Activated T-cell treated with anti-CD3 and anti-CD28 coated beads for 24 hours (primary cell): Measurements from ENCODE around the gene CCDC24.

Experiments
- DNase-seq: peaks from one replicate; pipeline ENCODE4 v3.0.0-alpha.2; 2020; ENCODE audit warnings: low read depth

Gene CCDC24

DNA sequence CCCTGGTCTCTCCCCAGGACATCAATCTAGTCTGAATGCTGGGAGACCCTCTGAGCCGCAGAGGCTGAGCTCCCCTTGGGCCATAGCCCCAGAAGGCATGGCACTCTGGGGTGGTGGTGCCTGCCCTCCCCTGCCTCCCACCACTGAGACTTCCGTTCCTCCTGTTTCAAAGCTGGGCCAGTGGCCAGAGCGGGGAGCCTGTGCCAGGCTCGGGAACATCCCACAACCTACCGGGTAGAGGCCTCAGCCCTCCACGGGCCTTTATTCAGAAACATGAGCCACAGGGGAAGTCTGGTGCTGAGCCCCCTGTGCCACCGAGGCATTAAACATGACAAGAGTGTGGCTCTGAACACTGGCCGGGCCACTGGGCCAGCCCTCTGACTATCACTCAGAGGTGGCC, 8.1 kb downstream of the CCDC24 start:
- DNase-seq, result no peak

DNA sequence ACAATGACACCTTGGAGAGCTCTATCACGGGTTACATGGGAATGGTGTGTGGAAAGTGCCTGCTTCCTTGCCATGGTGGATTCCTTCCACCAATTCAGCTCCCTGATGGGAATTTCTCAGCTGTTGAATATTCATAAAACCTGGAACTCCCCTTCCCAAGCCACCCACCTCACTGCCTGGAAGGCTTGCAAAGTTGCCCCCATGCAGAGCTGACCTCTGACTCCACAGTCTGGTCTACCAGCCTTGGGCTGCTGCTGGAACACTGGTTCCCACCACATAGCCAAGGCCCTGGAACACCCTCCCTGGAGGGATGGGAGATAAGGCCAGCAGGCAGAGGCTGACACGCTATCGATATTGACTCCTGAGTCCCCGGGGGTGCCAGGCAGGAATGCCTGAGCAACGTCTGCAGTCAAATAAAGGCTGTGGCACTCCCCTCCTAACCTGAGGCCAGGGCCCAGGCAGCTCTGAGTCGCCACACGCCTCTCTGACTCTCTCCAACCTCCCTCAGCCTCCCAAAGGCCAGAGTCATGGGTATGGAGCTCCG, 8.8 kb downstream of the CCDC24 start:
- DNase-seq, result no peak

DNA sequence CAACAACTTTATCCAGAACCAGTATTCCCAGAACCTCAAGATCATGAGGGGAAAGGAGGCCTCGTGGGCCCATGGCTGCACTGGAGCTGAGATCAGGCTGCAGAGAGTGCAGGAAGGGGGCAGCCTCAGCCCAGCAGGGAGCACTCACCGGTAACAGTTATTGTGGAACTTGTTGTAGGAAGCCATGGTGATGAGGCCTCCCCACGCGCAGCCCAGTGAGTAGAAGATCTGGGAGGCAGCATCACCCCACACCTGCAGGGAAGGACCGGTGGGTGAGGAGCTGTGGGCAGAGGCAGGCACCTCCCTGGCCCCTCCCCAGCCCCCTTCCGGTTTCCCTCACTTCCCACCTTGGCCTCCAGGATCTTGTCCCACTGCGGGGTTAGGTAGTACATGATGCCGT, 10.8 kb downstream of the CCDC24 start:
- DNase-seq, result no peak

DNA sequence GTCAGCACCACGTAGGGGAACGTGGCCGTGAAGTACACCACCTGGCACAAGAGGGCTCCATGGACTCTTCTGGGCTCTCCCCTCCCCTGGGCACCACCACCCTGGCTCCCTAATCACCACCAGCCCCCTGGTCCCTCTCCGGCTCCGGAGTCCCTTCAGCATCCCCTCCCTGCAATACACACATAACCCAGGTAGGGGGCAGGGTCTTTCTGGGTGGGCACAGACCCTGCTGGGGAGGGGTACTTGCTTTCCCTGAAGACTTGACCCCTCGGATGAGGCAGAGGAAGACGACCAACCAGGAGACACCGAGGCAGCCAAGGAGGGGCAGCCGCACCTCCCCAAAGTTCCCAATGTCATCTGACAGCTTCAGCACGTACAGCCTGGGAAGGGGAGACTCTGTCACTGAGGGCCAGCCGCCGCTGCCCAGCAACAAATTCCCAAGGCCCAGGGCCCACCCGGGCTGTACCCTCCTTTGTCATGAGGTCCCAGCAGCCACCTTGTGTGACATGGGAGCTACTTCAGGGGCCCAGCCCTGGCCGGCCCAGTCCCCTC, 11.3 kb downstream of the CCDC24 start:
- DNase-seq, result no peak

GRCh38 chr1:44008259-44008658, 16.9 kb downstream of the CCDC24 start:
- no peak for DNase-seq

DNA sequence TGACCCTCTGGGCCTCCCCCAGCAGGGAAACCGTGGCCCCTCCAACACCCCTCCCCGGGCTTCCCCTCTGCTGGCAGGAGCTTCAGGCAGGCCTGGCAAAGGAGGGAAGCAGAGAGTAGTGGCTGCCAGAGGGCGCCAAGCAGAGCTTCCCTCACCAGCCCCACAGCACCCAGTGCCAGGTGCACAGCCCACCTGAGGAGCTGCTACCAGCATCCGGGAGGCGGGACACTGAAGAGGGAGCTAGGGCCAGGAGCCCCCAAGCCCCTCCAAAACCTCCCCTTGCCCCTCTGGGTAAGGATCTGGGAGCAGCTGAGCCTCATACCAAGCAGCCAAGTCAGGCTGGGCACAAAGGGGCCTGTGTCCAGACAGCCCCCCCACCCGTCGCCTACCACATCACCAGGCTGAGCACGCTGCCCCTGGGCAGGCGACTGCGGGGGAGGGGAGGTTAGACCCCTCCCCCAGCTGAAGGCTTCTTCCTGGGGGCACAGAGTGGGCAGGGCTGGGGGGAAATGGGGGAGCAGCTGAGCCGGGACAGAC, 19.6 kb downstream of the CCDC24 start:
- DNase-seq, result no peak

- no peak for DNase-seq
Measured at GRCh38 chr1:44012404-44012803, 21.0 kb downstream of the CCDC24 start.

DNA sequence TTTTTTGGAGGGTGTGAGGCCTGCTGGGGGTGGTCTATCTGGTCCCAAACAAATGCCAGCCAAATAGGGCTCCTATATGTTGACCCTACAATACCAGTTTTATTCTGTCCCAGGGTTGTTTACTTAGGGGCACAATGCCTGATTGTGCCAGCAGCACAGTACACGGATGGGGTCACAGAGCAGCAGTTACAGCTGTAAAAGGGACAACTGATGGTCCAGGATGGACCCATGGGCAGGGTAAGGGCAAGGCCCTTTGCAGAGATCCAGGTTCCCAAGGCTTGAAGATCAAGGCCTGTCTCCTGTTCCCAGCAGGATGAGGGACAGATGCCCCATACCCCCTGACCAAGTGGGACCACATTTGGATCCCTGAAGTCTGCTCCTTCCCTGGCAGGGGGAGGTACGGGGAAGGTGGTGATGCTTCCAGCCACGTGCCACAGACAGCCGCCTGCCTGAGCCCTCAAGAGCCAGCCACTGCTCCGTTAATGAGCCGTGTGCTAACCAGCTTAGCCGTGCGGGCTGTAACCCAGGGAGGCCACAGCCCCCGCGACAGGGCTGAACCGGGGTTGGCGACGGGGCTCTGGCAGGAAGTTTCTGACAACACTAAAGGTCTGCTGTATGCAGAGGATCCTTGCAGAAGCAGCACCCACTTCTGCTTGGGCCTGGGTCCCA, 21.7 kb downstream of the CCDC24 start:
- no peak for DNase-seq

GRCh38 chr1:44013949-44014348, 22.6 kb downstream of the CCDC24 start:
- no peak for DNase-seq

DNA sequence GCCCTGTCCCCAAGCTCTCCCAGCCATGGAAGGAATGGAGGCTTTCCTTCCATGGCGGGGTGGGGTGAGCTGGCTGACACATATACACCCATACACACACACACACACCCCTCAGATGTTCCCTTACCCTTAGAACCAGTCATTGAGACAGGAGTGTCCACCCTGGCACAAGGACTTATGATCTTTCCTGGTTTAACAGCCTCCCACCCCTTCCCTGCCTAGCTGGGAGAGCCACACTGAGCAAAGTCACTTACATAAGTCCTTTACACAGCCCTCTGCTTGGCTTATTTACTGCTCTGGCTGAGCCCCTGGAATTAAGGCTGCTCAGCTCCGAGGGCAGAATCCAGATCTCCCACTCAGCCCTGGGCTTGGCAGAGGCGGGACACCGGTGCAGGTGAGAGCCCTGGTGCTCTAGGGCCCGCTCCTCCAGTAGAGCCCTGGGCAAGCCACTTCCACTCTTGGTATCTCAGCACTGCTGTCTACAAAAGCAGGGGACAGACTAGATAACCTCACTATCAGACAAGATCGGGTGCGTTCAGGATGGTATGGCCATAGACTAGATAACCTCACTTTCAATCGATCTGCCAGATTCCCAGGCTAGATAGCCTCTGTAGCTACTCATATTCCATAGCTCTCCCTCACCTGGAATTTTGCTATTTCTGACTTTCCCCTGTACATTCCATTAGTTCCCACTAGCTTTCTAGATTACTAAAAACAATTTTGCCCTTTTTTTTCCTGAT, 23.1 kb downstream of the CCDC24 start:
- DNase-seq, result no peak

DNA sequence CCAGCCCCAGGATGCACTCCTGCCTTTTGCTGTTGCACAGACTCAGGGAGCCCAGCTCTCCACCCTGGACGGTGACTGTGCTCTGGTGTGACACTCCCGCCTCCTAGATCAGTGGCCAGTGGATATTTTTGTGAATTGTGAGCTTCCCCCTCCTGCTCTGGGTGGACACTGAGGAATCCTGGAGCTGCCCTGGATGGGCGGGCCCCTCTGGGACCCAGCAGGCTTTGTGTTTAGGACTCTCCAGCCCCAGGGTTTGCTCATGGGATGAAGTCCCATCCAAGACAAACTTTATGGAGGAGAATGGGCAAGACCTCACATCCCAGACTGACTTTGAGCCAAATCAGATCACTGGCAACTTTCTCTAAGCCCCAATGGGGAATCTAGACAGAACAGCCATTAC, 23.8 kb downstream of the CCDC24 start:
- DNase-seq, result no peak

DNA sequence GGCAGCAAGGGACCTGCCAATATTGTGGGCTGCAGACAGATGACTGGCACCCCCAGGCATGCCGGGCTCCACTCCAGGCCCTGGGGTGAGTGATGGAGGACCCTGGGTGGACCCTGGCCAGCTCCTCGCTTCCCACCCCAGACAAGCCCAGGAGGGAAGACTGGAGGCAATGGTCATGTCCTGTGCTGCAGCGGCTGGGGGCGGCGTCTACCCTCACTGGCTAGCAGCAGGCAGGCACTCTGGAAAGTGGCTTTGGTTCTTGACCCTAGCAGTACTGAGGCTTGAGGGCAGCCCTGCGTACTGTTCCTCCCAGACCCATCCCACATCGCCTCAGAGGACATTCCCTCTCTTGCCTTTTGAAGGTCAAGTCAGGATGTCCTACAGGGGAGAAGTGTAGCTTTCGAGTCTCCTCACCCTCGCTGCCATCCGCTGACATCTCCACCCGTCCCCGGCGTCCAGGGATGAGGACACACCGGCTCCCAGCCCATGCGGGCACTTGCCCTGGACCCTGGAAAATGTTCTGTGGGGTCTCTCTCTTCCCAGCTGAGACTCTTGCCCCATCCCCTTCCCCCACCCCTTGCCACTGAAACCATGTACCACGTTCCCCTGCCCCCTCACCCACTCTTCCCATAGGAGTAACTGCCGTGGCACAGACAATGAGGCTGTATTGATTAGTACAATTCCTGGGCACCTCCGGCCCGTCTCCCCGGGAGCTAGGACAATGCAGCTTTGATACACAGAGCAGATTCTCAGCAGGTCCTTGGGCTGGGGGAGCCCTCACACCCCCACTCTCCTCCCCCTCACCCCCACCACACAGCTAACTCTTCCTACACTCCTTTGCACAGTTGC, 24.9 kb downstream of the CCDC24 start:
- no peak for DNase-seq

- DNase-seq, result no peak
Measured at GRCh38 chr1:44016890-44017400, 25.5 kb downstream of the CCDC24 start.

GRCh38 chr1:44019466-44019948, 28.1 kb downstream of the CCDC24 start:
- DNase-seq, result no peak

DNA sequence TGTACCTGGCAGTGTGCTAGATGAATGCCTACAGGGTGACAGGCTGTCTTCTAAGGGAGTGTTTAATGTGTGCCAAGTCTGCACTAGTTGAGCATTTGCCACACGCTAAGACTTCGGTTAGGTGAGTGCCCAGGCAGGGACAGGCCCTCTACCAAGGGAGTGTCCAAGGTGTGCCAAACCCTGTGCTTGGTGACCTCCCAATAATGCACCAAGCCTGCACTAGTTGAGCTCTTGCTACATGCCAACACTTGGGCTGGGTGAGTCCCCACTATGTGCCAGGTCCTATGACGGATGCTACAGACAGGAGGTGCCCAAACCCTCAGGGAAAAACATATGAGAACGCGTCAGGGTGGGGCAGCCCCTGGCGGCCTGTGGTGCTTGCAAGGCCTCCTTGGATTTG, 29.1 kb downstream of the CCDC24 start:
- DNase-seq, result no peak

DNA sequence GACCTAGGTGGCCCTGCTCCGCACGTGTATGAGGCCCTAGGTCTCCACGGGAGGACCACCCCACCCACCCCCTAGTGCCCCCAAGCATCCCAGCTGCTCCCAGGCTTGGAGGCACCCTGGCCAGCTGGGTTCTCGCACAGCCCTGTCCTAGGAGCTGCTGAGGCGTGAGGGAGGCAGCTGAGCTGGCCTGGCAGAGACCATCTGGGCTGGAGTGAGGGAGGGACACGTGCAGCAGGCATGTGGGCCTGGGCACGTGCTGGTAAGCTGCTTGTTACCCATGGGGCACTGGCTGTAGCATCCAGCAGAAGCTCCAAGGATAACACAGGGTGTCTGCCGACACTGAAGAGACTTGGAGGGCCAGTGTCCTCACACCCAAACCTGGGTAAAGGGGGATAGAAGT, 29.8 kb downstream of the CCDC24 start:
- DNase-seq, result no peak

DNA sequence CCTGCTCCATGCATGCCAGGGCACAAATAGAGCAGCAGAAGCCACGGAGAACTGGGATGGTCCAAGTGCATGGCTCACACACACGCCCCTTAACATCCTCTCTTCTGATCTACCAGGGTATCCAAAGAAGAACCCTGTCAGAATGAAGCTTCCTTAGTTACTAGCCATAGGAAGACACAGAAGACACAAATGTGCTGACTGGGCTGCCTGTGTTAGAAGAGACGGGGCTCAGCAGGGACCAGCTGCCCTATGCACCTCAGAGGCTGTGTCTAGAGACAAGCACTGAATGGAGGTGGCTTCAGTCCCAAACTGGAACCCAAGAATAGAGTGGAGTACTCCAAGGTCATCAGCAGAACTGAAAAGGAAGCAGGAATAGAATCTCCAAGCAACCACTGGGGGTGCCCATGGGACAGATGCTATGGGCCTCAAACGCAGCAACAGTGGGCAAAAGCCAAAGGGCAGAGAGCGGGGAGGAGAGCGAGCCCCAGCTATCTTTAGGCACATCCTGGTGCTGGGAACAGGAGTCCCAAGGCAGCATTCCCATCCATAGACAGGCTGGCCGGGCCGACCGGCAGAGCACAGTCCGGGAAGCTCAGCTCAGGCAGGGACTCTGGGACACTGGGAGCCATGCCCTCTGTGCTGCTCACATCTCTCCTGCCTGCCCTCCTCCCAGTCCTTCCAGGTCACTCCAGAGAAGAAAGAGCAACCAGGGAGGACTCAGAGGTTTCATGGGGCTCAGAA, 30.4 kb downstream of the CCDC24 start:
- DNase-seq, result no peak

- no peak for DNase-seq
Measured at GRCh38 chr1:44024031-44024902, 32.9 kb downstream of the CCDC24 start.

DNA sequence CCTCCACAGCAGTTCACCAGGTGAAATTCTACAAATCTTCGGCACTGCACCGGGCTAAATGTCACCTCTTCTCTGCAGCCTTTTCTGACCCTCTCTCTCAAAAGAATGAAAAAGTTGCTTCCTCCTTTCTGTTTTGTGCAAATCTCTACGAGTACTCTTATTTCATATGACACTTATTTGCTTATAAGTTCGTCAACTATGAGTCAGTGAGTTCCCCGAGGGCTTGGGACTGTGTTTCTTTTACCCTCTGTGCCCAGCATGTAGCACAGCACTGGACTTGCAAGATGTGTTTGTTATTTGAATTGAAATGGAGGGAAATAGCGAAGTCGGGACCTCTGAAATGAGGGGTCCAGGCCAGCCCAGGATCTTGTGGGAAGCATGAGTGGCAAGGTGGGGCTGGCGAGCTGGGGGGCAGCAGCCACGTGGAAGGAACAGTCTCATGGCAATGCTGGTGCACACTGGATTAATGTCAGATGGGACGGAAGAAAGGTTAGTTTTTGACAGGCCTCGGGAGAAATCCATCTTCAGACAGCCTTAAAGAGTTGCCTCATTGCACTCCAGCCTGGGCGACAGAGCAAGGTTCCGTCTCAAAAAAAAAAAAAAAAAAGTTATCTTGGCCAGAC, 33.6 kb downstream of the CCDC24 start:
- DNase-seq, result no peak

GRCh38 chr1:44025816-44026215, 34.4 kb downstream of the CCDC24 start:
- DNase-seq, result no peak
